Cortex of kidney (tissue), 1 donor: ENCODE measurements around the gene PARD6B.
"Not testable (repeated sequence)": the region's sequence is repeated elsewhere in the genome, so short reads cannot be mapped to it uniquely, and the experiment has no call there.

Experiments used
- DNase-seq: peaks from one replicate; lab custom pipeline; 2025; lab: John Stamatoyannopoulos, UW

PARD6B gene

DNA sequence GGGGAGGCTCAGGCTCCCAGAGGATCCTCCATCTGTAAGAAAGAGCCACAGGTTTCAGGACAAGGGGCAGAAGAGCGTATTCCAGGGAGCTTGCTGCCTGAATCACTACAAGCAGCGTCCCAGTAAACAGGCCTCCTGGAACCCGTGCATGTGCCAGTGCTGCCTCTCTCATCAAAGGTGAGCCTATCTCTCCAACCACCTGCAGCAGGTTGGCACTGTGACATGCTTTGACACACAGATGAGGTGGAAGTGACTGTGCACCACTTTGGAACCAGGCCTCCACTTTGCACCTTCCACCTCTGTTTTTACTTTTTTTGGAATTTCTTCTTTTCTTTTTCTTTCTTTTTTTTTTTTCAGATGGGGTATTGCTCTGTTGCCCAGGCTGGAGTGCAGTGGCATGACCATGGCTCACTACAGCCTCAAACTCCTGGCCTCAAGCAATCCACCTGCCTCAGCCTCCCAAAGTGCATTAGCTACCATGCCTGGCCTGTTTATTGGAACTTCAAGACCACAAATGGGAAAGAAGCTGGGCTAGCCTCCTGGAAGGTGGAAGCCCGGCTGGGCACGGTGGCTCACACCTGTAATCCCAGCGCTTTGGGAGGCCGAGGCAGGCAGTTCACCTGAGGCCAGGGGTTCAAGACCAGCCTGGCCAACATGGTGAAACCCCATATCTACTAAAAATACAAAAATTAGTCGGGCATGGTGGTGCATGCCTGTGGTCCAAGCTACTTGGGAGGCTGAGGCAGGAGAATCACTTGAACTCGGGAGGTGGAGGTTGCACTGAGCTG is 27.5 kb upstream of the PARD6B start:
- DNase-seq: not testable (repeated sequence)

DNA sequence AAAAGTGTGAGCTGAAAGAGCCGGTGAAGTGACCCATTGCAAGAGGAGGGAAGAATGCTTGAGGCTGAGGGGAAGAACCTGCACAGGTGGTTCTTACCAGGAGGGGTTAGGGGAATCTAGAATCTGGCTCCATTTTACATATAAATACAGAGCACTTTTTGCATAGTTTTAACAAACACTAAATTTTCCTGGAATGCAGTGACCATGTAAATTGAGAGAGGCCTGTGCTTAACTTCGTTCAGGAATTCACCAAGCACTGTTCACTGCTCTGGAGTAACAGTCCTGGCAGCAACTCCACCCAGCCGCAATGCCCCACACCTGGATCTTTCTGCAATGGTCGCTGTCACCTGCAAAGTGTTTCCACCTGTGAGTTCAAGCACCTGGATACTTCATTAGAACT is 26.9 kb upstream of the PARD6B start:
- DNase-seq: no peak

DNA sequence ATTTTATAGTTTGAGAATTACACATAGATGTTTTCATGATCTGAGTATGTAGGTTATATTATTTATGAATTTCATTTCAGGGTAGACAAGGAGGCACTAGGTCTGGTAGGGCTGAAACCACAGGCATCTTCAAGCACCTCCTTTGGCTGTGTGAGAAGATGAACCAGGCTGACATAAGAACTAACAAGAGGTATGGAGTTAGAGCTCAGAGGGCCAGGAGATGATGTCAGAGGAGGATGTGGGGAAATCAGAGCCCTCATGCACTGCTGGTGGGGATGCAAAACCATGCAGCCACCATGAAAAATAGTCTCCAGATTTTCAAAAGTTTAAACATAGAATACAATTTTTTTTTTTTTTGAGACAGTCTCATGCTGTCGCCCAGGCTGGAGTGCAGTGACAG is 26.4 kb upstream of the PARD6B start:
- DNase-seq: no peak

DNA sequence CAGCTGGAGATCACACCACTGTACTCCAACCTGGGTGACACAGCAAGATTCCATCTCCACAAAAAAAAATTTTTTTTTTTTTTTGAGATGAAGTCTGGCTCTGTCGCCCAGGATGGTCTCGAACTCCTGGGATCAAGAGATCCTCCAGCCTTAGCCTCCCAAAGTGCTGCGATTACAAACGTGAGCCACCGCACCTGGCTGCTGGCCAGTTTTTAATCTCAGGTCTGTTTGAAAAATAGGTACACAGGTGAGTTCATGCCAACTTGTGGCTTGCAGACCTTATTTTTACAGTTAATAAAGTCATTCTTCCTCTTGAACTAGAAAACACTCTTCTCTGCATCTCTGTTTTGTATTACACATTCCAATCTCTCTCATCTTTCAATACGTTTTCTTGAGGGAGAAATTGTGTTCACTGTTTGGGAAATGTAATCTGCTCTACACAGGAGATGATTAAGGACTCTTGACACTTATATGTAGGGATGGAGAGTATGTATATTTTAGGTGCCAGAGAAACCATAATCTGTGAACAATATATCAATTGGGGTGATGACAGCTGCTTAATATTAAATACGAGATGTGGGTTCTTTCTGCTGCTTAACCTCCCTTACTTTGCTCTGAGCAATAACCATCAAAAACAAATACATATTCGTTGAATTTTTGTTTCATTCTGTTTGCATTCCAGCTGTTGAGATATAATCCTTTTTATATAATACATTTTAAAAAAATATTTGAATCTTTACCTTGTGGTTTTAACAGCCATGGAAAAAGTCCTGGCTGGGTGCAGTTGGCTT is 22.3 kb upstream of the PARD6B start:
- no peak for DNase-seq

DNA sequence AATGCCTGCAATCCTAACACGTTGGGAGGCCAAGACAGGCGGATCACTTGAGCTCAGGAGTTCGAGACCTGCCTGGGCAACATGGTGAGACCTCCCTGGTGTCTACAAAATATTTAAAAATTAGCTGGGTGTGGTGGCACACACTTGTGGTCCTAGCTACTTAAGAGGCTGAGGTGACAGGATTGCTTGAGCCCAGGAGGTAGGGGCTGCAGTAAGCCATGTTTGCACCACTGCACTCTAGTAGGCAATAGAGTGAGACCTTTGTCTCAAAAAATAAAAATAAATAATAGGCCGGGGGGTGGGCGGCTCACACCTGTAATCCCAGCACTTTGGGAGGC is 21.8 kb upstream of the PARD6B start:
- no peak for DNase-seq

DNA sequence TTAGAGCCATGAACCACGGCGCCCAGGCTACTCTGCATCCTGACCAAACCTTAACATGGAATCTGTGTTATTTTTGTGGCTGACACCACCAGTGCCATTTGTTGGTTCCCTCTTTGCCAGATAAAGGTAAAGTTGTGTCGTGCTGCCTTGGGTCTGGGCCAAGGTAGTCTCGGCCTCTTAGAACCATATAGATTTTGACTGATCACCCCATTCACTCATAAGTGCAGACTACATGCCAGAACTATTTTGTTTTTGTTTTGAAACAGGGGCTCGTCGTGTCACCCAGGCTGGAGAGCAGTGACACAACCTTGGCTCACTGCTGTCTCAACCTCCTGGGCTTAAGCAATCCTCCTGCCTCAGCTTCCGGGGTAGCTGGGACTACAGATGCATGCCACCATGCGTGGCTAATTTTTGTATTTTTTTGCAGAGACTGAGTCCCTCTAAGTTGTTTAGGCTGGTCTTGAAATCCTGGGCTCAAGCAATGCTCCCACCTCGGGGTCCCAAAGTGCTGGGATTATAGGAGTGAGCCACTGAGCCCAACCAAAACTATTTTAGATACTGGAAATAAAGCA is 20.8 kb upstream of the PARD6B start:
- no peak for DNase-seq

DNA sequence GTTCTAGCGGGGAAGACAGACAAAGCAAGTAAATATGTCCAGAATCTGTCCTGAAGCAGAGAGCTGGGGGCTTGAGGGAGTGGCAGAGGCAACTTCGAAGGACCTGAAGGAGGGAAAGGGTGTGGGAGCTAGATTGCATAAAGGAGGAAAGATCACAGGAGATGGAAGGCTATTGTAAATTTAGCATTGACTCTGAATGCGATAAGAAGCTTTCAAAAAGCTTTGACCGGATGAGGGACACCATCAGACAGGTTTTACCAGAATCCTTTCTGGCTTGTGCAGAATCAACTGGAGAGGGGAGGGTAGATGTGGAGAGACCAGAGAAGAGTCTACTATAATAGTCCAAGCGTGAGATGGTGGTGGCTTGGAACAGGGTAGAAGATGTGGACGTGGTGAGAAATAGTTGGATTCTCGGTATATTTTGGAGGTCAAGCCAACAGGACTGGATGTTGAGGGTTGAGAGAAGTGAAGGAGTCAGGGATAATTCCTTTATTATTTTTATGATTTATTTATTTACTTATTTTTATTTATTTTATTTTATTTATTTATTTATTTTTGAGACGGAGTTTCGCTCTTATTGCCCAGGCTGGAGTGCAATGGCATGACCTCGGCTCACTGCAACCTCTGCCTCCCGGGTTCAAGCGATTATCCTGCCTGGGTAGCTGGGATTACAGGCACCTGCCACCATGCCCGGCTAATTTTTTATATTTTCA is 20.1 kb upstream of the PARD6B start:
- no peak for DNase-seq

DNA sequence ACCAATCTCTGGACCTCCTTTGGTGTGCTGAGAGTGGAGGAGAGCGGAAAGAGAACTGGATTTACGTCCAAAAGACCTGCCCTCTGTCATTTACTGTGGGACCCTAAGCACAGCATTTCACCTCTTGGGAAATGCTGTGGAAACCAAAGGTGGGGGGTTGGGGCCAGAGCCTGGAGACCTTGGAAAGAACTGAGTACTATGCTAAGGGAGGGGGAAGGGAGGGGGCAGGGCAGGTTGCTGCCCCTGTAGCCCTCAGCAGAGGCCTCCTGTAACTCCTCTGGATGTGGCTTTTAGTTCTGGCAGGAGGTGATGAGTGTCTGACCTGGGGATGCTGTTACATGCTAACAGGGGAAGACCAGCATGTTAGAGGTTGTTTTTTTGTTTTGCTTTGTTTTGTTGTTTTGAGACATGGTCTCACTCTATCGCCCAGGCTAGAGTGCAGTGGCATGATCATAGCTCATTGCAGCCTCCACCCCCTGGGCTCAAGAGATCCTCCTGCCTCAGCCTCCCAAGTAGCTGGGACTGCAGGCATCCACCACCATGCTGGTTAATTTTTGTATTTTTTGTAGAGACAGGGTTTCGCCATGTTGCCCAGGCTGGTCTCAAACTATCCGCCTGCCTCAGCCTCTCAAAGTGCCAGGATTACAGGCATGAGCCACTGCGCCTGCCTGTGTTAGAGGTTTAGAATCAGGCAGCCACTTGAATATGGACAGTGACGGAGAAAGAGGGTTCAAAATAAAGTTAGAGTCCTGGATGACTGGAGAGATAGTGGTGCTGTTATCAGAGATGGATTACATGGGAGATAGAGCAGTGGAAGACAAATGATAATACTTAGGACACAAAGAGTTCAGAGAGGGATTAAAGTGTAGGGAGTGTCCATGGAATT is 18.4 kb upstream of the PARD6B start:
- no peak for DNase-seq

DNA sequence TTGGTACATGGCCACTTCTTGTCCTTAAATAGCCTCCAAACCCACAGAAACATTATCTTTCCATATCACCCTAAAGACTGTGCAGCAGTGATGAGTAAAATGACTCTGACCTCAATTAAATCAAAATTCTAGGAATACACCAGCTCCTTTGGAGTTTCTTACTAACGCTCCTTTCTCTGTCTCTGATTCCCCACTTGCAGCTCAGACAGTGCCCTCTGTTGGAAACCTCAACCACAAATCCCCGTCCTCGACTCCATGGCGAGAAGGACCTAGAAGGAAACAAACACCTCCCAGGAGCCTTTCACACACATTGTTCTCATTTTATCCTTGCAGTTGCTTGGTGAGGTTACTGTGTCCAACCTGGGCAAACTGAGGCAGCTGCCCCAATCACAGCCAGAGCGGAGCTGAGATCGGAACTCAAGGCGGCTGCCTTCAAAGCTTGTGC is 17.7 kb upstream of the PARD6B start:
- DNase-seq: no peak

DNA sequence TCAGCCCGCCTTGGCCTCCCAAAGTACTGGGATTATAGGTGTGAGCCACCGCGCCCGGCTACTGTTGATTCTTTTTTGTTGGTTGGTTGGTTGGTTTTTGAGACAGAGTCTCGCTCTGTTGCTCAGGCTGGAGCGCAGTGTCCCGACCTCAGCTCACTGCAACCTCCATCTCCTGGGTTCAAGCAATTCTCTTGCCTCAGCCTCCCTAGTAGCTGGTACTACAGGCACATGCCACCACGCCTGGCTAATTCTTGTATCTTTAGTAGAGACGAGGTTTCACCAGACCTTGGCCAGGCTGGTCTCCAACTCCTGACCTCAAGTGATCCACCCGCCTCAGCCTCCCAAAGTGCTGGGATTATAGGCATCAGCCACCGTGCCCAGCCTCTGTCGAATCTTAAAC is 17.0 kb upstream of the PARD6B start:
- not testable (repeated sequence) for DNase-seq

DNA sequence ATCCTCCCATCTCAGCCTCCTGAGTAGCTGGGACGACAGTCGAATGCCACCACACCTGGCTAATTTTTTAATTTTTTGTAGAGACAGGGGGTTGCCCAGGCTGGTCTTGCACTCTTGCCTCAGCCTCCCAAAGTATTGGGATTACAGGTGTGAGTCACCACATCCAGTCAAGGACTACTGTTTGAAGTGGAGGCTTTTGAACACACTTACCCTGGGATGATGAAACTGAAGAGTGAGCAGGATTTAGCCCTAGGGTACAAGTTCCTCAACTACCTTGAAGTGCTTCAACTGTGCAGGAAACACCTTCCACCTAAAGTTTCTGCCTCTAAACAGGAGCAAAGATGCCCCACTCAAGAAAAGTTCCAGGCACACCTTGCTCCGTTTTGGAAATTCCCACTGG is 15.7 kb upstream of the PARD6B start:
- no peak for DNase-seq

DNA sequence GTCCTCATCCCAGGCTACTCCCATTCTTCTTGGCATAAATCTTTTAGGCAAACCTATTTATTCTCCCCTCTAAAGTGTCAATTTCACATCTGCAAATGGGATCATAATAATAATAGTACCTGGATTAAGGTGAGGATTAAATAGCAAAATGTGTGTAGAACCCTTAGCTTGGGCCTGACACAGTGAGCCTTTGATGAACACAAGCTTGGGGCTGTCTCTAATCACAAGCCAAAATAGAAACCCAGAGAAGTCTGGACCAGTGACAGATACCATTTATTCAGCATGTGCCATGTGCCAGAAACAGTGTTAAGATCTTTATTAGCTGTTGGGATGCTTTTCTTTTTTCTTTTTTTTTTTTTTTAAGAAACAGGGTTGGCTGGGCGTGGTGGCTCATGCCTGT is 14.9 kb upstream of the PARD6B start:
- no peak for DNase-seq

DNA sequence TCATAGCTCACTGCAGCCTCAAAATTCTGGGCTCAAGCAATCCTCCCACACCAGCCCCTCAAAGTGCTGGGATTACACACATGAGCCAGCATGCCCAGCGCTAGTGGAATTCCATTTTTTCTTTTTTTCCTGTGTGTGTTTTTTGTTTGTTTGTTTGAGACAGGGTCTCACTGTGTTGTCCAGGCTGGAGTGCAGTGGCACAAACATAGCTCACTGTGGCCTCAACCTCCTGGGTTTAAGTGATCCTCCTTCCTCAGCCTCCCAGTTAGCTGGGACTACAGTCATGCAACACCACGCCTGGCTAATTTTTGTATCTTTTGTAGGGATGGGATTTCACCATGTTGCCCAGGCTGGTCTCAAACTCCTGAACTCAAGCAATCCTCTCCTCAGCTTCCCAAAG is 14.1 kb upstream of the PARD6B start:
- no peak for DNase-seq

DNA sequence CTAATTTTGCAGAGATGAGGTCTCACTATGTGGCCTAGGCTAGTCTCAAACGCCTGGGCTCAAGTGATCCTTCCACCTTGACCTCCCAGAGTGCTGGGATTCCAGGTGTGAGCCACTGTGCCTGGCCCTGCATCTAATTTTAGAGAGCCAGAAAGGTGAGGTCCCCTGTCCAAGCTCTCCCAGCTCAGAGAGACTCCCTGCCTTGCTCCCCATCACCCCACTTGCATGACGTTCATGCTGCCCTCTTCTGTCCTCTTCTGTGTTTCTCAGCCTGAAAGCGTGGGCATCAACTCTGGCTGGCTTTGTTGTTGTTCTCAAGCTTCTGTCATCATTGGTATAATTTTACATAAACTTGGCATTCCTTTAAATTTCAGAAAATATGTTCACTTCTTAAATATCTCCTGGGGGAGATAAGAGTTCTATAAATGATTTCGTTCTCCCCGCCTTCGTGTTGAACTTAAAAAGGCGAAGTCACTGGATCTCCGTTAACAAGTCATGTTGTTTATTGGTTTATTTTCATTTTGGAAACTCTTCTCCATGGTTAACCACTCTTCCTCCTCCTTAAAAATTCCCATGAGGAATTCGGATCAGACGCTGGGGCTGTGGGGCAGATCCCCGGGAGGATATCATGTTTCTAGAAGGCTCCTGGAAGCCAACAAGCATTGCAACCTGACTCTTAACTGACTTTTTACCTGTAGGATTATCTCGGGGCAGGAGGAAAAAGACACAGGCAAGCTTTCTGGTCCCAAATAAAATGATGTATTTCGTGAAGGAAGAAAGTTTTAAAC is 13.2 kb upstream of the PARD6B start:
- no peak for DNase-seq

DNA sequence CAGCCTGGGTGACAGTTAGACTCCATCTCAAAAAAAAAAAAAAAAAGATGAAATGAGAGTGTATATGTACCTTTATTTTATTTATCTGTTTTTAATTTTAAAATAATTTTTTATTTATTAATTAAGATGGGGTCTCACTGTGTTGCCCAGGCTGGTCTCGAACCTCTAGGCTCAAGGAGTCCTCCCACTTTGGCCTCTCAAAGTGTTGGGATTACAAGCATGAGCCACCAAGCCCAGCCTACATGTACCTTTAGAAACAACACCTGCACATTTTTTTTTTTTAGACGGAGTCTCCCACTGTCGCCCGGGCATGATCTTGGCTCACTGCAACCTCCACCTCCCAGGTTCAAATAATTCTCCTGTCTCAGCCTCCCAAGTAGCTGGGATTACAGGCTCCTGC is 12.1 kb upstream of the PARD6B start:
- DNase-seq: no peak

DNA sequence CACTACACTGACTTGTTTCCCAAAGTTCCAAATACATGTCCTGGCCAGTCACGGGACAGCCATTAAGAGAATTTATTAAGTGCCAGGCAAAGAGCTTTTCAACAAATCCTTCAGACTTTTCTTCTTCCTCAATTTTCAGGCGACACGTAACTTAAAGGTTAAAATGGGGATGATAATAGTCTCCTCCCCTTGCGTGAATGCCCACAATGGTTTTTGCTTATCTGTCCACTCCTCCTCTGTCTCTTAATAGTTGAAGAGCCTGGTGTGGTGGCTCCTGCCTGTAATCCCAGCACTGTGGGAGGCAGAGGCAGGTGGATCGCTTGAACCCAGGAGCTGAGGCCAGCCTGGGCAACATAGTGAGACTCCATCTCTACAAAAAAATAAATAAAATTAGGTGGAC is 11.4 kb upstream of the PARD6B start:
- DNase-seq: no peak

DNA sequence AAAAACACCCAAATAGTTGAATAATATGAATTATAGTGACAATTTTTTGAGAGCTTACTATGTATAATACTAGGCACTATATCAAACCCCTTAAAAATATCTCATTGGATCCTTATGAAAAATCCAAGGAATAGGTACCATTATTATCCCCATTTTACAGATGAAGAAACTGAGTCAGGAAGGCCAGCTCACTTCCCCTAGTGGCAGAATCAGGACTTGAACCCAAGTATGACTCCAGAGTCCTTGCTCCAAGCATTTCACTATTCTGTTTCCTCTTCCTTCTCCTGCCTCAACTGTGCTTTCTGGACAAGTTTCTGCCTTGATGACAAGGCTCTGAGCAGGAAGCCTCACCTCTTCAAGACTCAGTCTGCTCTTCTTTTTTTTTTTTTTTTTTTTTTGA is 10.8 kb upstream of the PARD6B start:
- no peak for DNase-seq

DNA sequence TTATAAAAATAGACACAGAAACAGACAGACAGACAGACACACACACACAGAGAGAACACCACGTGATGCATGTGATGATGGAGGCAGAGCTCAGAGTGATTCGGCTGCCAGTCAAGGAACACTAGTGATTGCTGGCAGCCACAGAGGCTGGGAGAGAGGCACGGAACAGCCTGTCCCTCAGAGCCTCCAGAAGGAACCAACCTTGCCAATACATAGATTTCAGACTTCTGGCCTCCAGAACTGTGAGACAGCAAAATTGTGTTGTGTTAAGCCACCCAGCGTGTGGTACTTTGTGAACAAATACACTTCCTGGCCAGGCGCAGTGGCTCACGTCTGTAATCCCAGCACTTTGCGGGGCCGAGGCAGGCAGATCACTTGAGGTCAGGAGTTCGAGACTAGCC is 9.5 kb upstream of the PARD6B start:
- no peak for DNase-seq

DNA sequence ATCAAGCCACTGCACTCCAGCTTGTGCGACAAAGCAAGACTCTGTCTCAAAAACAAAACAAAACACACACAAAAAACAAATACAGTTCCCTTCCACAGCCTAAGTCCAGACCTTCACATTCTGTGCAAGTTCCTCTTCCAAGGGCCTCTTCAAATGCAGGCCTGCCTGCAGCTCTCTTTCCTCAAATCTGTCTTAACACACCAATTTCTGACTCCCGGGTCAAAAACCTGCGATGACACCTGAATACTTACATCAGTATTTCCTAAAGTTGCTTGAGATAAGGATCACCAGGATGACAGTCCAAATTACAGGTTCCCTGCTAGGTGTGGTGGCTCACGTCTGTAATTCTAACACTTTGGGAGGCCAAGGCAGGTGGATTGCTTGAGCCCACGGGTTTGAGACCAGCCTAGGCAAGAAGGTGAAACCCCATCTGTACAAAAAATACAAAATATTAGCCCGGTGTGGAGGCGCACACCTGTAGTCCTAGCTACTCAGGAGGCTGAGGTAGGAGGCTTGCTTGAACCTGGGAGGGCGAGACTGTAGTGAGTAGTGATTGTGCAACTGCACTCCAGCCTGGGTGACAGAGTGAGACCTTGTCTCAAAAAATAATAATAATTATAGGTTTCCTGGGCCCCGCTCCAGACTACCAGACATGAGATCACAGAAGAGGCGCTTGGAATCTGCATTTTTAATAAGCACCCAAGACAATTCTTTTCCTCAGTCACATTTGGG is 8.8 kb upstream of the PARD6B start:
- DNase-seq: no peak

DNA sequence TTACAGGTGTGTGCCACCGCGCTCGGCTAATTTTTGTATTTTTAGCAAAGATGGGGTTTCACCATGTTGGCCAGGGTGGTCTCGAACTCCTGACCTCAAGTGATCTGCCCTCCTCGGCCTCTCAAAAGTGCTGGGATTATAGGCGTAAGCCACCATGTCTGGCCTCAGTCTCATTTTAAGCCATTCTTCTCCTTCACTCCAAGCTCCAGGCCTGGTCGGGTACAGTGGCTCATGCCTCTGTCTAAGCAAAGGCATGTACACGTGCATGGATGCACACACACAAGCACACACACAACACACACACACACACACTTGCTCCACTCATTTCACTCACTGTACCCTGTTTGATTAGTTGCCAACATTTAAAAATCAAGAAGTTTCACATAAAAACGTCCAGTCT is 7.7 kb upstream of the PARD6B start:
- DNase-seq: no peak
